GM19463 (cell line): ENCODE data around the gene GALNT18.

Experiments
- ATAC-seq: cut with Tn5 transposase; IDR thresholded peaks from one replicate; pipeline ENCODE4 v1.9.1; 2021; ENCODE audit warnings: mild to moderate bottlenecking, moderate library complexity; ENCODE audit not compliant: unreplicated experiment

Gene GALNT18

GRCh38 chr11:11416502-11416901 lies 205.3 kb downstream of the GALNT18 start:
- ATAC-seq: no peak

GRCh38 chr11:11415901-11416300 lies 205.9 kb downstream of the GALNT18 start:
- ATAC-seq: no peak

GRCh38 chr11:11414996-11415395 lies 206.8 kb downstream of the GALNT18 start:
- no peak for ATAC-seq

- ATAC-seq: no peak
Observed at GRCh38 chr11:11413776-11414175, 208.0 kb downstream of the GALNT18 start.

- no peak for ATAC-seq
Observed at GRCh38 chr11:11411401-11411985, 210.3 kb downstream of the GALNT18 start.

- no peak for ATAC-seq
Observed at GRCh38 chr11:11409901-11410300, 211.9 kb downstream of the GALNT18 start.

GRCh38 chr11:11409224-11409623 lies 212.6 kb downstream of the GALNT18 start:
- ATAC-seq: no peak

- ATAC-seq: no peak
Observed at GRCh38 chr11:11408436-11409221, 213.2 kb downstream of the GALNT18 start.

- no peak for ATAC-seq
Observed at GRCh38 chr11:11407763-11408084, 214.1 kb downstream of the GALNT18 start.

- no peak for ATAC-seq
Observed at GRCh38 chr11:11407065-11407762, 214.6 kb downstream of the GALNT18 start.

GRCh38 chr11:11406652-11407051 lies 215.2 kb downstream of the GALNT18 start:
- no peak for ATAC-seq

- ATAC-seq: no peak
Observed at GRCh38 chr11:11403763-11404725, 217.8 kb downstream of the GALNT18 start.

GRCh38 chr11:11401960-11402535 lies 219.8 kb downstream of the GALNT18 start:
- no peak for ATAC-seq

GRCh38 chr11:11400635-11401232 lies 221.1 kb downstream of the GALNT18 start:
- no peak for ATAC-seq

- no peak for ATAC-seq
Observed at GRCh38 chr11:11400121-11400520, 221.7 kb downstream of the GALNT18 start.

- no peak for ATAC-seq
Observed at GRCh38 chr11:11397781-11398180, 224.0 kb downstream of the GALNT18 start.

GRCh38 chr11:11397036-11397415 lies 224.8 kb downstream of the GALNT18 start:
- no peak for ATAC-seq

- ATAC-seq: no peak
Observed at GRCh38 chr11:11396301-11397035, 225.3 kb downstream of the GALNT18 start.

- ATAC-seq: no peak
Observed at GRCh38 chr11:11395126-11395525, 226.7 kb downstream of the GALNT18 start.

GRCh38 chr11:11394241-11394640 lies 227.6 kb downstream of the GALNT18 start:
- ATAC-seq: no peak
